Fibroblast of pulmonary artery (primary cell): ENCODE measurements around the gene MLXIP.

Experiments
- DNase-seq: peaks from one replicate; pipeline ENCODE4 v3.0.0-alpha.2; 2010; ENCODE audit warnings: low read depth
- H3K4me3 ChIP-seq: replicated peaks from 2 replicates; pipeline ENCODE4 v1.5.1; 2011; ENCODE audit warnings: low read depth, mild to moderate bottlenecking, control low read depth, low read length, moderate library complexity
- CTCF ChIP-seq: IDR thresholded peaks from 2 replicates; pipeline ENCODE4 v1.5.1; 2011; ENCODE audit warnings: mild to moderate bottlenecking, control low read depth, low read length, inconsistent platforms; ENCODE audit errors: missing control alignments

Gene MLXIP

DNA sequence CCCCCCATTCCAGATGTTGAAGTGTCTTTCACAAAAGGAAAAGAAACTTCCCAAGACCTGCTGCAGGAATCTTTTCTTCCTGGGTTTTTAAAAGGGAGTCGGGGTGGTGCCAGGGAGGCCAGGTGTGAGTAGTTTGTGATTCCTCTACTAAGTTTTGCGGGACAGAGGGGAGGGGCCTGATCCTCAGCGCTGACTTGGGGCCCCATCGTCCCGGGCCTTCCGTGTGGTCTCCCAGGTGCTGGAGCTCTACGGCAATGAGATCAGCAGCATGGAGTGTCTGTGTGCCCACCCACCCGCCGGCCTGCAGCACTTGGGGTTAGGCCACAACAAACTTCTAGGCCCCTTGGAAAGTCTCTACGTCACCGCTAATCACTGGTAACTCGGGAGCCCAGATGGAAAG, 108.9 kb downstream of the MLXIP start:
- no peak for DNase-seq
- TF ChIP-seq CTCF = no peak
- H3K4me3 ChIP-seq = no peak overlapping the region

DNA sequence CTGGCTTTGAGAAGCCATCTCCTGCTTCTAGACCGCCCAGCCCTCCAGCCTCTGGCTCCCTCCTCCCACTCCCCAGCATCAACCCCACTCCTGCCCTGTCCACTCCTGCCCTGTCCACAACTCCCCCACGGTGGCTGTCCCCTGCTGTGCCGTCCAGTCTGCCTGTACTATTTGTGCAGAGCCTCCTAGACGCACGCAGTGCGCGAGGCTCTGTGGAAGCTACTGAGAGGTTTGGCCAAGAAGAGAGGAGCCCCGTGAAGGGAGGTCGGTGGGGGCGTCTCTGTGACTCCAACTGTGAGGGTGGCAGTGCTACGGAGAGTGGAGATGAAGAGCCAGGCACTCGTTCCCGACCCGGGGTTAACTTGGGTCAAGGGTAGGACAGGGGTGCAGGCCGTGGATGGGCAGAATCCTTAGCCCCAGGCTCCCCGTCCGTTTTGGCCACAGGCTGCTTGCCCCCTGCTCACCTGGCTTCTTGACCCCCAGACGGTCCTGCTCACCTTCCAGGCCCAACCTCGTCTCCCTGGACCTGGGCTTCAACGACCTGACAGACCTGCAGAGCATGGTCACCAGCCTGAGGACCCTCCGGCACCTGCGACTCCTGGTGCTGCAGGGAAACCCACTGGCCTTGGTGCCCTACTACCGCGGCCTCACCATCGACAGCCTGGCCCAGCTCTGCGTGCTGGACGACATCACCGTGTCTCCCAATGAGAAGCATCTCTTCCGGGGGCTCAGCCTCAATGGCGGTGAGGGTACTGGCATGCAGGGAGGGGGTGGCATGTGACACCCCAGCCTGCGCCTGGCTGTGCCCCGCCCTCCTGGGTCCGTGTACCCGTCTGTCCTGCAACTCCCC, 111.3 kb downstream of the MLXIP start:
- no peak for DNase-seq
- no peak for TF ChIP-seq CTCF
- H3K4me3 ChIP-seq = no peak overlapping the region

DNA sequence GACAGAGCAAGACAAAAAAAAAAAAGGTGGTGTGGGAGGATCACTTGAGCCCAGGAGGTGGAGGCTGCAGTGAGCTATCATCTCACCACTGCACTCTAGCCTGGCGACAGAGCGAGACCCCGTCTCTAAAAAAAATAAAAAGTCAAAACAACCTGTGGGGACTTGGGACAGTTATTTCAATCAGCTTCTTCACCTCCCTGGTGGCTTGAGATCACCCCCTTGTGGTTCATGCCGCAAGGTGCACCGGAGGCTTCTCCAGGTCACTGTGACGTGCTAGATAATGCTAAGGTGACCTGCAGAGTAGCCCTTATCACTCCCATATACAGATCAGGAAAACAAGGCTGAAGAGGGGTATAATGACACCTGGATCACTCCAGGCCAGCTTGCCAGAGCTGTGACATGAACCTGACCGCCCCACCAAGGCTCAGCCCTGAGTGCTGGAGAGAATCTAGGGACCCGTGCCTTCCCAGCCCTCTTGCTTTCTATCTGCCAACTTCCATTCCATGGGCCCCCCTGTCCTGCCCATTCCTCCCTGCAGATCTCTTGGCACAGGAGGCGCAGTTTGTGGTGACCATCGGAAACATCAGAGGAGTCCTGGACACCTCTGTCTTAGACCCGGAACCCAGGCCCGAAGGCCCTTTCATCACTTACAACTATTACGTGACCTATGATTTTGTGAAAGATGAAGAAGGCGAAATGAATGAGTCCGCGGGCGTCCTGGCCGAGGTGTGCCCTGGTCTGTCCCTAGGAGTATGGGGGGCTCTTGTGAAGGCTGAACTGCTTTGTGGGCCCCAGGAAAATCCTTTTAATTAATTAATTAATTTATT, 112.5 kb downstream of the MLXIP start:
- TF ChIP-seq CTCF = peak; percentile 93
- peak; percentile 73 for DNase-seq
- H3K4me3 ChIP-seq = no peak overlapping the region

DNA sequence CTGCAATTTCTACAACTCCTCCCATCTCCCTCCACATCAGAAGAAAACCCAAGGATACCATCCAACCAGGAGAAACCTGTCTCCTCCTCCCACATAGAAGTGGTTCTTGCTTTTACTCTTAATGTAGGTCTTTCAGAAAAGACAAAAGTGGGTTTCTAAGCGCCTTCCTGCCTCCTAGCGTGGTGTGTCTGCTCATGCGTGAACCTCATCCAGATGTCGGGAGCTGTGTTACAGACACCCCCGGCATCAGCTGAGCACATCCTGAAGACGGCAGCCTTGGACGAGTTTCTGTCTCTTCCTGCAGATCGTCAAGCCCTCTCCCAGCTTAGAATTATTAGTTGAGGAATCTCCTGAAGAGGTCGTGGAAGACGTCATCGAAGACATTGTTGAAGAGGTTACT, 113.9 kb downstream of the MLXIP start:
- TF ChIP-seq CTCF = no peak
- no peak overlapping the region for H3K4me3 ChIP-seq
- DNase-seq = no peak

- DNase-seq = no peak
- H3K4me3 ChIP-seq = no peak overlapping the region
- TF ChIP-seq CTCF = no peak
Measured at GRCh38 chr12:122194804-122195203, 116.2 kb downstream of the MLXIP start.

- TF ChIP-seq CTCF = no peak
- H3K4me3 ChIP-seq = no peak overlapping the region
- no peak for DNase-seq
Measured at GRCh38 chr12:122195405-122195804, 116.8 kb downstream of the MLXIP start.
